ENCODE data around the gene PPHLN1.

PPHLN1 gene

DNA sequence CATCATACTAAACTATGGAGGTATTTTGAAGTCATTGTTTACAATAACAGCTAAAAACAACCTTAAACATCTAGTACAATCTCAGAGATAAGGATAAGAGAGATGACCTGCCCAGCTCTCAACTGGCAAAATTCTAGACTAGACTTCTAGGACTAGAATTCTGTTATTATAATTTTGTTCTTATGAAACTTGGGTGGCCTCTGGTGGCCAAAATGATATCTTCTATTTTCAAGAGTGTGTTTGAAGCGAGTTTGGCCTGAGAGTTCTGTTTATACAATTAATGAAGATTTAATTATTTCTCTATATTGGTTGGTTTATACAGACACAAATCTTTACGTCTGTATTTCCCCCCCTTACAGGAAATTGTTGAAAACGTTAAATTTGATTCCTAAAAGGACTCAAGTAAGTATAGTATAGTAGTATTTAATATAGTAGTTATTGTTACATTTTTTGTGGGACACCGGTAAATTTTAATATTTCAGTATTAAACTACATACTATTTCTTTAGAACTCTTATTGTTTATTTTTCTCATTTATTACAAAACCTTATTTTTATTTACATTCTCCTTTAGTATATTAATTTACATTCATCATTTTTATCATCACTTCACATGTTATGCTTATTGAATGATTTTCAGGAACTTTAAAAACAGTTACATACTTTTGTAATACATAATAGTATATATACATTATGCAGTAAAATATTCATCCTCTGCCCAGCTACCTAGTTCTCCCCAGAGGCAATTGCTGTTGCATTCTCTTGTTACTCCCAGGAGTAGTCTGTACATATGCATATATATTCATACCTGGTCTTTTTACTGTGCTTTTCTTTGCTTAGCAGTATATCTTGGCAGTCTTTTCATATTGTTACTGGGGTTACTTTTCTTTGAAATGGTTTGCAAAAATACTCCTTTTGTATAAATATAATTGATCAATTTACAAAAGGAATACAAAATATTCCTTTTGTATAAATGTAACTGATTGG lies 6.6 kb downstream of the PPHLN1 start:
- TF ChIP-seq, protein P1, sequence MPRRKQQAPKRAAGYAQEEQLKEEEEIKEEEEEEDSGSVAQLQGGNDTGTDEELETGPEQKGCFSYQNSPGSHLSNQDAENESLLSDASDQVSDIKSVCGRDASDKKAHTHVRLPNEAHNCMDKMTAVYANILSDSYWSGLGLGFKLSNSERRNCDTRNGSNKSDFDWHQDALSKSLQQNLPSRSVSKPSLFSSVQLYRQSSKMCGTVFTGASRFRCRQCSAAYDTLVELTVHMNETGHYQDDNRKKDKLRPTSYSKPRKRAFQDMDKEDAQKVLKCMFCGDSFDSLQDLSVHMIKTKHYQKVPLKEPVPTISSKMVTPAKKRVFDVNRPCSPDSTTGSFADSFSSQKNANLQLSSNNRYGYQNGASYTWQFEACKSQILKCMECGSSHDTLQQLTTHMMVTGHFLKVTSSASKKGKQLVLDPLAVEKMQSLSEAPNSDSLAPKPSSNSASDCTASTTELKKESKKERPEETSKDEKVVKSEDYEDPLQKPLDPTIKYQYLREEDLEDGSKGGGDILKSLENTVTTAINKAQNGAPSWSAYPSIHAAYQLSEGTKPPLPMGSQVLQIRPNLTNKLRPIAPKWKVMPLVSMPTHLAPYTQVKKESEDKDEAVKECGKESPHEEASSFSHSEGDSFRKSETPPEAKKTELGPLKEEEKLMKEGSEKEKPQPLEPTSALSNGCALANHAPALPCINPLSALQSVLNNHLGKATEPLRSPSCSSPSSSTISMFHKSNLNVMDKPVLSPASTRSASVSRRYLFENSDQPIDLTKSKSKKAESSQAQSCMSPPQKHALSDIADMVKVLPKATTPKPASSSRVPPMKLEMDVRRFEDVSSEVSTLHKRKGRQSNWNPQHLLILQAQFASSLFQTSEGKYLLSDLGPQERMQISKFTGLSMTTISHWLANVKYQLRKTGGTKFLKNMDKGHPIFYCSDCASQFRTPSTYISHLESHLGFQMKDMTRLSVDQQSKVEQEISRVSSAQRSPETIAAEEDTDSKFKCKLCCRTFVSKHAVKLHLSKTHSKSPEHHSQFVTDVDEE (CRISPR knock-in tag; IDR thresholded peaks at IDR 0.05) = no peak
- TF ChIP-seq TCF4 (CRISPR knock-in tag; IDR thresholded peaks at IDR 0.05; ENCODE audit: borderline replicate concordance) (no peak), SNAI2 (CRISPR knock-in tag; IDR thresholded peaks at IDR 0.05) (no peak), ARNTL (CRISPR knock-in tag; IDR thresholded peaks at IDR 0.05; ENCODE audit: borderline replicate concordance, low read depth) (no peak), RARB (CRISPR knock-in tag; IDR thresholded peaks at IDR 0.05) (no peak), BACH2 (CRISPR knock-in tag; IDR thresholded peaks at IDR 0.05; ENCODE audit: borderline replicate concordance) (no peak), ZNF565 (CRISPR knock-in tag; conservative IDR thresholded peaks at IDR 0.05; ENCODE audit: low read depth) (no peak), ZNF70 (CRISPR knock-in tag; IDR thresholded peaks at IDR 0.05) (no peak)
- TF ChIP-seq, protein P2, sequence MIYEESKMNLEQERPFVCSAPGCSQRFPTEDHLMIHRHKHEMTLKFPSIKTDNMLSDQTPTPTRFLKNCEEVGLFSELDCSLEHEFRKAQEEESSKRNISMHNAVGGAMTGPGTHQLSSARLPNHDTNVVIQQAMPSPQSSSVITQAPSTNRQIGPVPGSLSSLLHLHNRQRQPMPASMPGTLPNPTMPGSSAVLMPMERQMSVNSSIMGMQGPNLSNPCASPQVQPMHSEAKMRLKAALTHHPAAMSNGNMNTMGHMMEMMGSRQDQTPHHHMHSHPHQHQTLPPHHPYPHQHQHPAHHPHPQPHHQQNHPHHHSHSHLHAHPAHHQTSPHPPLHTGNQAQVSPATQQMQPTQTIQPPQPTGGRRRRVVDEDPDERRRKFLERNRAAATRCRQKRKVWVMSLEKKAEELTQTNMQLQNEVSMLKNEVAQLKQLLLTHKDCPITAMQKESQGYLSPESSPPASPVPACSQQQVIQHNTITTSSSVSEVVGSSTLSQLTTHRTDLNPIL (CRISPR knock-in tag; IDR thresholded peaks at IDR 0.05; ENCODE audit: low read depth) = no peak
- TF ChIP-seq, protein P3, sequence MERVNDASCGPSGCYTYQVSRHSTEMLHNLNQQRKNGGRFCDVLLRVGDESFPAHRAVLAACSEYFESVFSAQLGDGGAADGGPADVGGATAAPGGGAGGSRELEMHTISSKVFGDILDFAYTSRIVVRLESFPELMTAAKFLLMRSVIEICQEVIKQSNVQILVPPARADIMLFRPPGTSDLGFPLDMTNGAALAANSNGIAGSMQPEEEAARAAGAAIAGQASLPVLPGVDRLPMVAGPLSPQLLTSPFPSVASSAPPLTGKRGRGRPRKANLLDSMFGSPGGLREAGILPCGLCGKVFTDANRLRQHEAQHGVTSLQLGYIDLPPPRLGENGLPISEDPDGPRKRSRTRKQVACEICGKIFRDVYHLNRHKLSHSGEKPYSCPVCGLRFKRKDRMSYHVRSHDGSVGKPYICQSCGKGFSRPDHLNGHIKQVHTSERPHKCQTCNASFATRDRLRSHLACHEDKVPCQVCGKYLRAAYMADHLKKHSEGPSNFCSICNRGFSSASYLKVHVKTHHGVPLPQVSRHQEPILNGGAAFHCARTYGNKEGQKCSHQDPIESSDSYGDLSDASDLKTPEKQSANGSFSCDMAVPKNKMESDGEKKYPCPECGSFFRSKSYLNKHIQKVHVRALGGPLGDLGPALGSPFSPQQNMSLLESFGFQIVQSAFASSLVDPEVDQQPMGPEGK (CRISPR knock-in tag; IDR thresholded peaks at IDR 0.05; ENCODE audit: borderline replicate concordance) = no peak
- TF ChIP-seq, protein P4, sequence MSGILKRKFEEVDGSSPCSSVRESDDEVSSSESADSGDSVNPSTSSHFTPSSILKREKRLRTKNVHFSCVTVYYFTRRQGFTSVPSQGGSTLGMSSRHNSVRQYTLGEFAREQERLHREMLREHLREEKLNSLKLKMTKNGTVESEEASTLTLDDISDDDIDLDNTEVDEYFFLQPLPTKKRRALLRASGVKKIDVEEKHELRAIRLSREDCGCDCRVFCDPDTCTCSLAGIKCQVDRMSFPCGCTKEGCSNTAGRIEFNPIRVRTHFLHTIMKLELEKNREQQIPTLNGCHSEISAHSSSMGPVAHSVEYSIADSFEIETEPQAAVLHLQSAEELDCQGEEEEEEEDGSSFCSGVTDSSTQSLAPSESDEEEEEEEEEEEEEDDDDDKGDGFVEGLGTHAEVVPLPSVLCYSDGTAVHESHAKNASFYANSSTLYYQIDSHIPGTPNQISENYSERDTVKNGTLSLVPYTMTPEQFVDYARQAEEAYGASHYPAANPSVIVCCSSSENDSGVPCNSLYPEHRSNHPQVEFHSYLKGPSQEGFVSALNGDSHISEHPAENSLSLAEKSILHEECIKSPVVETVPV (CRISPR knock-in tag; IDR thresholded peaks at IDR 0.05) = no peak
- ATAC-seq = peak; percentile 87

DNA sequence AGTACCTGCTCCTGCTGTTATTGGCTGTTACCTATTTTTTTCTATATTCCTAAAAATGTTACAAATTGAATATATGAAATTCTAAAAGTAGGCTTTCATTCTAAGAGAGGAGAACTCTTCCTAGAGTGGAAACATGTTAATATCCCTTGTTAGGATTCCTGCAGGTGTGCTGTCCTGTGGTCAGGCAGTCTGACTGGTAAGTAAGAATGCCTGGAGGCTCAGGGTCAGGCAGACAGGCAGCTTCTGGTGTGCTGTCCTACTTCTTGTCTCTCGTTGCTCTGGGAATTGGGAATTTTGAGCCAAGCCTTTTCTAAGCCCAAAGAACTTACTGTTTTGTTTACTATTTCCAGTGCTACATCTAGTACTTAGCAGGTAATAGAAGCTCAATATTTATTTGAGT lies 10.3 kb downstream of the PPHLN1 start:
- TF ChIP-seq, protein P2 (CRISPR knock-in tag; IDR thresholded peaks at IDR 0.05; ENCODE audit: low read depth) = no peak
- TF ChIP-seq ZC3H10 (CRISPR knock-in tag; IDR thresholded peaks at IDR 0.05) (no peak), CSDC2 (CRISPR knock-in tag; IDR thresholded peaks at IDR 0.05) (no peak), RARB (CRISPR knock-in tag; IDR thresholded peaks at IDR 0.05) (no peak), ARNTL (CRISPR knock-in tag; IDR thresholded peaks at IDR 0.05; ENCODE audit: borderline replicate concordance, low read depth) (no peak), ZNF70 (CRISPR knock-in tag; IDR thresholded peaks at IDR 0.05) (no peak), ISL1 (CRISPR knock-in tag; IDR thresholded peaks at IDR 0.05) (no peak), ZFP3 (CRISPR knock-in tag; IDR thresholded peaks at IDR 0.05) (no peak), ZFP30 (CRISPR knock-in tag; IDR thresholded peaks at IDR 0.05) (no peak), TOX (CRISPR knock-in tag; IDR thresholded peaks at IDR 0.05; ENCODE audit: borderline replicate concordance) (no peak), GLIS3 (CRISPR knock-in tag; IDR thresholded peaks at IDR 0.05) (no peak), TCF4 (CRISPR knock-in tag; IDR thresholded peaks at IDR 0.05; ENCODE audit: borderline replicate concordance) (no peak), PPARA (CRISPR knock-in tag; IDR thresholded peaks at IDR 0.05; ENCODE audit: borderline replicate concordance) (no peak), ESRRG (CRISPR knock-in tag; IDR thresholded peaks at IDR 0.05) (no peak), ZNF8 (CRISPR knock-in tag; IDR thresholded peaks at IDR 0.05) (no peak), OSR1 (CRISPR knock-in tag; IDR thresholded peaks at IDR 0.05) (no peak), ZNF565 (CRISPR knock-in tag; conservative IDR thresholded peaks at IDR 0.05; ENCODE audit: low read depth) (no peak), BACH2 (CRISPR knock-in tag; IDR thresholded peaks at IDR 0.05; ENCODE audit: borderline replicate concordance) (no peak)
- TF ChIP-seq, protein P3 (CRISPR knock-in tag; IDR thresholded peaks at IDR 0.05; ENCODE audit: borderline replicate concordance) = no peak
- TF ChIP-seq, protein P4 (CRISPR knock-in tag; IDR thresholded peaks at IDR 0.05) = no peak
- no peak for ATAC-seq

Measured in SK-N-SH treated with all-trans-retinoic acid at 6 μM for 48 hours (cell line).